K562 (cell line): Measurements from ENCODE around the gene TALDO1. TPM values are rescaled to one million over a fixed set of nuclear protein-coding genes. Genes with fewer than 3 reads are reported as not detected.

Experiments
- NR4A1 ChIP-seq, 2 experiments: fragments of 250-450 bp in 1 of 2; fragments of 450-650 bp in 1 of 2; sonication (Bioruptor Pico) in 1 of 2; IDR thresholded peaks; 2 replicates each; pipeline versions ENCODE4 v1.4.0 to v1.6.1; 2016 to 2020; ENCODE audit warnings: mild to moderate bottlenecking in 2 of 2, missing compliant biosample characterization in 1 of 2, missing genetic modification characterization in 1 of 2, moderate library complexity in 1 of 2
- RBM14 ChIP-seq: fragments of 200-400 bp; formaldehyde crosslinking; IDR thresholded peaks from 2 replicates; pipeline ENCODE4 v1.6.1; 2018; ENCODE audit warnings: low read depth, mild to moderate bottlenecking, low read length, moderate library complexity, borderline replicate concordance; ENCODE audit not compliant: insufficient read depth
- ZBTB40 ChIP-seq, 2 experiments: fragments of 450-650 bp in 1 of 2; sonication (generic) in 1 of 2; formaldehyde crosslinking in 1 of 2; IDR thresholded peaks; 2 replicates each; pipeline versions ENCODE4 v1.7.1 to v1.9.0; 2016 to 2022; ENCODE audit warnings: inconsistent platforms in 1 of 2, mild to moderate bottlenecking in 1 of 2, missing genetic modification reagents in 1 of 2
- ZNF274 ChIP-seq: IDR thresholded peaks from 2 replicates; pipeline ENCODE4 v1.6.1; 2011; ENCODE audit warnings: low read depth, mild to moderate bottlenecking, low read length, moderate library complexity, borderline replicate concordance
- polyA plus RNA-seq, 8 experiments: library from polyadenylated mRNA; depleted of rRNA in 4 of 8; stranded (reverse) in 5 of 8; unstranded in 3 of 8; fragments of >200 nt; fragmentation: Nextera tagmentation in 2 of 8; fragmentation: Illumina TruSeq in 1 of 8; extraction: Ambion mirVana in 2 of 8; extraction: Trizol in 1 of 8; gene quantifications; 2 replicates each; pipeline versions ENCODE4 v1.2.1 to v1.2.3, GENCODE V29; 2011 to 2014; ENCODE audit warnings: inconsistent platforms in 1 of 8, missing spikeins in 1 of 8
- total RNA-seq, 7 experiments: library from RNA; depleted of rRNA in 6 of 7; stranded (reverse); fragments of >200 nt in 6 of 7; fragmentation: Illumina TruSeq in 2 of 7; extraction: Trizol in 2 of 7; gene quantifications; 2 replicates each; pipeline versions ENCODE4 v1.2.1 to v1.2.3, GENCODE V29; 2011 to 2021; ENCODE audit warnings: low replicate concordance in 1 of 7

Gene TALDO1
- total and polyA plus RNA-seq, 9 of the 15 experiments (the other 6 are each of a cell fraction or from before 2014, with no cell fraction given): 260 to 541 (median 441) TPM

DNA sequence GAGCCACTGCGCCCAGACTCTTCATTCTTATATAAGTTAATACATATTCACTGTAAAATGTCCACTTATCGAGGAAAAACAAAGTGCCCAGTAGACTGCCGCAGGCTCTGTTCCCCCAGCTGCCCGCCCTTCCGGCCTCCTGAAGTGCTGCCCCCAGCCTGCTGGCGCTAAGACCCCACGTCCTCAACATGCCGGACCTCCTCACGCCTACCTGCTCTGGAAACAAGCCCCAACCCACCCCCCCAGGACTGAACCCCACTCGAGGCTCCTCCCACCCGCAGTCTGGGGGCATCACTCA, 28.9 kb downstream of the TALDO1 start (continued):
- TF ChIP-seq ZBTB40 (IDR thresholded peaks at IDR 0.05) (0 out of 2 replicates have a peak, but pooled peaks have one; percentile 39), ZBTB40 (CRISPR knock-in tag; IDR thresholded peaks at IDR 0.05) (no peak), ZNF274 (no peak), RBM14 (no peak), NR4A1 (CRISPR knock-in tag; IDR thresholded peaks at IDR 0.05) (no peak), NR4A1 (tag; IDR thresholded peaks at IDR 0.05) (no peak)
